GM21576 (cell line): Measurements from ENCODE around the gene ZBTB40.

Experiments
- ATAC-seq: cut with Tn5 transposase; IDR thresholded peaks from one replicate; pipeline ENCODE4 v1.9.1; 2021; ENCODE audit warnings: mild to moderate bottlenecking, moderate library complexity; ENCODE audit not compliant: unreplicated experiment

Gene ZBTB40, protein sequence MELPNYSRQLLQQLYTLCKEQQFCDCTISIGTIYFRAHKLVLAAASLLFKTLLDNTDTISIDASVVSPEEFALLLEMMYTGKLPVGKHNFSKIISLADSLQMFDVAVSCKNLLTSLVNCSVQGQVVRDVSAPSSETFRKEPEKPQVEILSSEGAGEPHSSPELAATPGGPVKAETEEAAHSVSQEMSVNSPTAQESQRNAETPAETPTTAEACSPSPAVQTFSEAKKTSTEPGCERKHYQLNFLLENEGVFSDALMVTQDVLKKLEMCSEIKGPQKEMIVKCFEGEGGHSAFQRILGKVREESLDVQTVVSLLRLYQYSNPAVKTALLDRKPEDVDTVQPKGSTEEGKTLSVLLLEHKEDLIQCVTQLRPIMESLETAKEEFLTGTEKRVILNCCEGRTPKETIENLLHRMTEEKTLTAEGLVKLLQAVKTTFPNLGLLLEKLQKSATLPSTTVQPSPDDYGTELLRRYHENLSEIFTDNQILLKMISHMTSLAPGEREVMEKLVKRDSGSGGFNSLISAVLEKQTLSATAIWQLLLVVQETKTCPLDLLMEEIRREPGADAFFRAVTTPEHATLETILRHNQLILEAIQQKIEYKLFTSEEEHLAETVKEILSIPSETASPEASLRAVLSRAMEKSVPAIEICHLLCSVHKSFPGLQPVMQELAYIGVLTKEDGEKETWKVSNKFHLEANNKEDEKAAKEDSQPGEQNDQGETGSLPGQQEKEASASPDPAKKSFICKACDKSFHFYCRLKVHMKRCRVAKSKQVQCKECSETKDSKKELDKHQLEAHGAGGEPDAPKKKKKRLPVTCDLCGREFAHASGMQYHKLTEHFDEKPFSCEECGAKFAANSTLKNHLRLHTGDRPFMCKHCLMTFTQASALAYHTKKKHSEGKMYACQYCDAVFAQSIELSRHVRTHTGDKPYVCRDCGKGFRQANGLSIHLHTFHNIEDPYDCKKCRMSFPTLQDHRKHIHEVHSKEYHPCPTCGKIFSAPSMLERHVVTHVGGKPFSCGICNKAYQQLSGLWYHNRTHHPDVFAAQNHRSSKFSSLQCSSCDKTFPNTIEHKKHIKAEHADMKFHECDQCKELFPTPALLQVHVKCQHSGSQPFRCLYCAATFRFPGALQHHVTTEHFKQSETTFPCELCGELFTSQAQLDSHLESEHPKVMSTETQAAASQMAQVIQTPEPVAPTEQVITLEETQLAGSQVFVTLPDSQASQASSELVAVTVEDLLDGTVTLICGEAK

GRCh38 chr1:22451702-22452480 is at the start of gene ZBTB40:
ZBTB40 (plus strand) TSS chr1:22451851; CDS start chr1:22489949, 38,098 bp downstream.
- ATAC-seq: peak; percentile 71

DNA sequence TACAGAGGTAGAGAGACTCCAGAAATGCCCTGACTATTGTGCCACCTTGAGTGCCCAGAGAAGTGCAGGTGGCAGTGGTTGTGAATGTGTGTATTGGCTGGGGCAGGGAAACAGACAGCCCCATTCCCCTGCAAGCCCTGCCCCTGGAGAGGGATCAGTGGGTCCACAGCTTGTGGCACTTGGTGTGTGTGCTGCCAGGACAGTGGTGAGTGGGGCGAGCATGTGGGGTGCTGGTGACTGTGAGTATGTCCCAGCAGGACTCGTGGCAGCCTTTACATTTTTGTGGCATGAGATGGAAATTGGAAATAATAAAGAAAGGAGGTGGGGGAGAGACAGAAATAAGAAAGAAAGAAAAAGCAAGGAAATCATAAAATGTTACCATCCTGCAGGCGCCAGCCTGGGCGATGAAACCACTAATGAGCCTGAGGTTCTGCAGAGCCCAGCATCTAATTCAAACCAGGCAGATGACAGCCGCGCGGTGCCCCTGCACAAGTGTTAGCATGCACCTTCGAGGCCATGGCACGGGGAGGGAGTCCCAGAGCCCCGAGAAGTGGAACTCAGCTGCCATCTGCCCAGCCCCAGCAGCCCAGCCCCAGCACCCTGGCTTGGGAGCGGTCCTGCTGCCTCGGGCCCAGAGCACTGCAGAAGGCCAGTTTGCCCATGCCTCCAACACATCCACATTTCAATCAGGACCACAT is 49.1 kb upstream of the ZBTB40 start:
- ATAC-seq: no peak

- no peak for ATAC-seq
These were observed 47.2 kb upstream of the ZBTB40 start for GRCh38 chr1:22404486-22404885.

DNA sequence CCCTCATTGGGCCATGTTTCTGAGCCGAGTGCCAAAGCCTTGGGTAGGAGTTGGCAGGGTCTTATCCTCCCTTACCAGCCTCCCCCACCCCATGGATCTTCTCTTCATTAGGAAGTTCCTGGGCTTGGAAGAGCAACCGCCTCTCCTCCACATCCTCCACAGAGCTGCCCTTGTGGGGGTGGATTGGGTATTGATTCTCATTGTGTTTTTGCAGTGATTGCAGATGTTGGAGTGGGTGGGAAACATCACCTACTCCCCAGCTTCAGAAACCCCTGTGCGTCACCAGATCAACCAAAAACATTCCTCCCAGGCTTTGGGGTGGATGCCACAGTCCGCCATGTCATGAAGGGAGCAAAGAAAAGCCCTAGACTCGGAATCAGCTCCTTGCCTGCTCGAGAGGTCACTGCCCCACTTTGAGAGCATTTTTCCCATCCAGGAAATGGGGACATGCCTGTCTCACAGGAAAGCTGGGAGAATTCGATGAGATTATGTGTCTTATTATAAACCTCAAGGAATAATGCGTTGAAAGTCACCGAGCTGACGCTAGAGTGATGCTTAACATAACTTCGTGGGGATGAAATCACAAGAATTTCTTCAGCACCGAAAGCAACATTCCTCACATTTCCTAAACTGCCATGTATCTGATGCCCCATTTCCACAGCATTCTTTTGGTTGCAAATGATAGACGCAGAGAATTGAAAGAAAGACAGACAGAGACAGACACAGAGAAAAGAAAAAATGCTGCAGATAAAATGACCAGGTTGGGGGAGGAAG is 44.7 kb upstream of the ZBTB40 start:
- ATAC-seq: no peak

DNA sequence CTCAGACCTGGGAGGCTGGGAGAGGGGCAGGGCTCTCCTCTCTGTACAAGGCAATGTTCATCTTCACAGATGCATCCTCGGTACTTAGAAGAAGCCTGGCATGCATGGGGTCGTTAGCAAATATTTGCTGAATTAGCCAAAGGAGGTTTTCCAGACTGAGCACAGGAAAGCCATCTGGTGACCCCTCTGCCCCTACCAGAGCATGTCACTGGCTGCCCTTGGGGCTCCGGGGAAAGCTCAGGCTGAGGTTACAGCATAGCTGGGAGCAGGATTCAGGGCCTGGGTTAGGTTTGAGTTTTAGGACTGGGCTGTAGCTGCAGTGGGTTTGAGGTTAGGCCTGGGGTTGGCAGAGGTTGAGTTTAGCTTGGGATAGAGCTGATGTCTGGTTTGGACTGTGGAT is 43.4 kb upstream of the ZBTB40 start:
- ATAC-seq: no peak

GRCh38 chr1:22410401-22410800 is 41.2 kb upstream of the ZBTB40 start:
- ATAC-seq: no peak

- no peak for ATAC-seq
These were observed 40.6 kb upstream of the ZBTB40 start for GRCh38 chr1:22410928-22411495.

DNA sequence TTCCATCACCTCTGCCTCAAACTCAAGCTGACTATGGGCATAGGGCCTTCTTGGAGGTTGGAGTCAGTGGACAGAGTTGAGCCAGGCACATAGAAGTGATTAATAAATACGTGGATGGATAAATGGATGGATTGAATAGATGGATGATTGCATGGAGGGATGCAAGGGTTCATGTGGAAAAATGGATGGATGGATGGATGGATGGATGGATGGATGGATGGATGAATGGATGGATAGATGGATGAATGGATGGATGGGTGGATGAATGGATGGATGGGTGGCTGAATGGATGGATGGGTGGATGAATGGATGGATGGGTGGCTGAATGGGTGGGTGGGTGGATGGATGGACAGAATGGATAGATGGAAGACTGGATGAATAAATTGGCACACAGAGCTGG is 40.1 kb upstream of the ZBTB40 start:
- no peak for ATAC-seq

DNA sequence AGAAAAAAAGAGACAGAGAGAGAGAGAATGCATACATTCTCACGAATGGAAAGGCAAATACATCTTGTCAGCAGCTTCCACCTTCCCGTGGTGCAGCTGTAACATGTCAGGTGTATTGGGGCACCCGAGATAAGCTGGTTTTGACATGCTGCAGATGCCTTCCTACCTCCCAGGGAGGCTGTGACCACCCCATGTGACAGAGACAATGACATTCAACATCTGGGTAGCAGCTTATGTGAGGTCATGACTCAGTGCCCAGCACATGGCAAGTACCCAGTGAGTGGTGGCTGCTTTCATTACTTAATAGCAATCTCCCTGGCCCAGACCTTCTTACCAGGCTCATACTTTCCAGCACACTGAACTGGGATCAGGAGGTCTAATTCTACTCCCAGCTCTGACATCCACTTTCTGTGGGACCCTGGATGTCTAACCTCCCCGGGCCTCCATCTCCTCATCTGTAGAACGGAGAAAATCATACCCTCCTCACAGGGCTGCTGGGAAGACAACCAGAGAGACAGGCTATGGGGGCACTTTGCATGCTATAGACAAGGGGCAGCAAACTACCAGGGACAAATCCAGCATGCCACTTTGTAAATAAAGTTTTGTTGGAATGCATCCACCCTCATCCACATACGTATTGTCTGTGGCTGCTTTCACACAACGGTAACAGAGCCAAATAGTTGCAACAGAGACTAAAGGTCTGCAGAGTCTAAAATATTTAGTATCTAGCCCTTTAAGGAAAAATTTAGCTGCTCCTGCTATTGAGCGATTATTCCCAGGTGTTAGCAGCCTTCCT is 38.5 kb upstream of the ZBTB40 start:
- ATAC-seq: no peak

GRCh38 chr1:22413799-22414198 is 37.9 kb upstream of the ZBTB40 start:
- no peak for ATAC-seq

DNA sequence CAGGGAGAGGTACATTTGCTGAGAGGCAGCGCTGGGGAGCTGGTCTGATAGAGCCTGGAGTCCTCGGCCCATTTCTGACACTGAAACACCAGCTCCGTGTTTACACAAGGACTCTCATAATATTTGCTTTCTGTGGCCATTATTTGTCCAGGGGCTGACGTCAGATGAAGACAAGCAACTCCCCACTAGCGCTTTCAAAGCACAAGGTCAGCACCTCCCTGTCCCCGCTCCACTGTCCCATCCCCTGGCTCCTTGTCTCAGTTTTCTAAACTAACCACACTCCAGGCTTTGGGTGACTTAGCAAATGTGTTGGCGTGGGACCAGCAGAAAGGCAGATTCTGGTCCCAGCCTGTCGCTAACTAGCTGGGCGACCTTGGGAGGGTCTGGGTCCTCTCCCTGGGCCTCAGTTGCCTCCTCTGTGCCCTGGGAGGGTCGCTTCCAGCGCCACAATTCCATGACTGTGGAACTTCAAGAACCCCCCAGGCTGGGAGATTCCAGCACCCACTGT is 37.4 kb upstream of the ZBTB40 start:
- no peak for ATAC-seq

GRCh38 chr1:22415489-22415888 is 36.2 kb upstream of the ZBTB40 start:
- ATAC-seq: no peak

GRCh38 chr1:22416555-22417454 is 34.8 kb upstream of the ZBTB40 start:
- ATAC-seq: no peak

- no peak for ATAC-seq
These were observed 34.2 kb upstream of the ZBTB40 start for GRCh38 chr1:22417466-22417865.

DNA sequence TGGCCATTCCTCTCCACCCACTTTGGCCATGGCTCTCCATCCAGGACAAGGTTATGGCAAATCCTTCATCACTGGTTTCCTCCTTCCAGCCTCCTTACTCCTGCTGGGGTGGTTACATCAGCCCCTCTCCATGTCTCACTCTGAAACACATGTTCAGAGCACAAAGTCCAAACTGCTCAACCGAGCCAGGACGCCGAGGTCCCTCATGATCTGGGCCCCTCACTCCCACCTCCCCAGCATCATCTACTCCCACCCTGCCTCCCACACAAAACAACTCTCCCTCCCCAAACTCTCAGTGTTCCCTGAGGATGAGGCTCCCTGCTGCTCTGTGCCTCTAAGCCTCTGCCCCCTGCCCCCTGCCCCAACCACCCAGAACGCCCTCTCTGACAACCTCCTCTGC is 33.3 kb upstream of the ZBTB40 start:
- ATAC-seq: no peak

DNA sequence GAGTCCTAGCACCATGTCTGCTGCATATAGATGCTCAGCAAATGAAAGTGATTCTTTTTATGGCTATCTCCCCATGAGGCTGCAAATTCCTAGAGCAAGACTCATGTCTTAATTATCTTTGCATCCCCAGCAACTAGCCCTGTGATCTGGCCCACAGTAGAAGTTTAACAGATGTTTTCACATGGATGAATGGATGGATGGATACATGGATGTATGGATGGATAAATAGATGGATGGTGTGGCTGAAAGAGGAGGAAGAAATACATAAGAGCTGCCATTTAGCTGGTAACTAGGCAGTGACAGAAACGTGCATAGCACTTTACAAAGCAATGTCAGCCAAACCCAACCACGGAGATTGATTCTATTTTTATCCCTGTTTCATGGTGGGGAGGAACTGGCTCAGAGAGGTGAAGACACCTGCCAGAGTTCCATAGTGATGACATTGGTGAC is 32.7 kb upstream of the ZBTB40 start:
- no peak for ATAC-seq
